ENCODE measurements around the gene TSHZ3. TPM values are rescaled to one million over a fixed set of nuclear protein-coding genes. Genes with fewer than 3 reads are reported as not detected.

The TSHZ3 gene
- total and polyA plus RNA-seq, 2 of the 8 experiments (the other 6 are each of a cell fraction or from before 2014, with no cell fraction given), result 3.1 to 12.3 TPM

DNA sequence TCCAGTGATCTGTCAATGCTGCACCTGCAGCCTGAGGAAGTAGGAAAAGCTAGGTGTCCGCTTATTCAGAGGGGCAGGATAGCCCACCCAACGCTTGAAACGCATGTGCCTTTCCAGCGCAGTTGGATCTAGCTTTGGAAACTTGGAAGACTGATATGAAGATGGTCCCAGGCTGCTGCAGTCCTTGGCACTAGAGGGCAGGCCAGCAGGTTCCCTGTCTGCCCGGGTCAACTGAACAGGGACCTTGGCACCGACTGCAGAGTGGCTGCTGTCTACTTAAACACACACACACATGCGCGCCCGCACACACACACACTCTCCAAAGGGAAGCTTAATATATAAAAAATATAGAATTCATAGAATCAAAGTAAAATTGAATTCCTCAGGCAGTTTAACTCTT lies 100.0 kb downstream of the TSHZ3 start:
- no peak overlapping the region for H2AK5ac ChIP-seq (ENCODE audit: low read depth, low read length)
- no peak overlapping the region for H2BK120ac ChIP-seq (replicated peaks; ENCODE audit: low read depth, low read length)
- H3K36me3 ChIP-seq (ENCODE audit: control insufficient read depth in 2 of 4, insufficient read depth in 4 of 4, low read length in 3 of 4), result no peaks in the 10 kb centered on the region
- H3K14ac ChIP-seq (ENCODE audit: insufficient read length), result no peak overlapping the region
- H4K8ac ChIP-seq (ENCODE audit: extremely low read depth, insufficient read depth, low read length), result no peak overlapping the region
- 89% methylated on average over 9 of the region's 9 CpGs; no CpG with 5 or more reads in 1 of the 2 experiments for WGBS, 2 experiments (ENCODE audit: extremely low coverage in 1 of 2, insufficient coverage in 1 of 2, insufficient read length in 1 of 2, insufficient replicate concordance in 2 of 2, low coverage in 1 of 2, low lambda C conversion rate in 2 of 2, missing lambda C conversion rate in 1 of 2)
- no peak overlapping the region for H2BK12ac ChIP-seq (ENCODE audit: low read depth, low read length)
- H3K9me3 ChIP-seq (ENCODE audit: insufficient read depth in 2 of 2, low read depth in 1 of 2, low read length in 1 of 2), result no peaks in the 10 kb centered on the region
- H2BK5ac ChIP-seq (ENCODE audit: low read depth, low read length), result no peak overlapping the region
- no peaks in the 10 kb centered on the region for H3K27me3 ChIP-seq (replicated peaks in 1 of 4; ENCODE audit: control insufficient read depth in 3 of 4, extremely low read depth in 1 of 4, insufficient read depth in 3 of 4, low read length in 3 of 4)
- H4K91ac ChIP-seq (replicated peaks; ENCODE audit: insufficient read length, low read length), result no peak overlapping the region
- H3K23me2 ChIP-seq (ENCODE audit: low read depth, low read length), result no peaks in the 10 kb centered on the region
- POLR2A ChIA-PET (ENCODE audit: partially characterized antibody), result no interaction called here
- no peak overlapping the region for H3K56ac ChIP-seq (replicated peaks; ENCODE audit: insufficient read length, low read depth, low read length)
- H3K4me3 ChIP-seq (ENCODE audit: extremely low read depth in 1 of 4, insufficient read depth in 2 of 4, low read depth in 3 of 4, low read length in 4 of 4), result no peak overlapping the region
- H2BK15ac ChIP-seq (ENCODE audit: low read length), result no peak overlapping the region
- TF ChIP-seq SAP30 (IDR thresholded peaks at IDR 0.05; ENCODE audit: insufficient read depth, insufficient replicate concordance, low read length) (no peak), RAD21 (IDR thresholded peaks at IDR 0.05 in 1 of 2, conservative IDR thresholded peaks at IDR 0.05 in 1 of 2; ENCODE audit: low read depth in 2 of 2, low read length in 2 of 2) (peak; percentile 20 to 43; a peak in 2 of 4 replicates)
- TF ChIP-seq, protein P1, sequence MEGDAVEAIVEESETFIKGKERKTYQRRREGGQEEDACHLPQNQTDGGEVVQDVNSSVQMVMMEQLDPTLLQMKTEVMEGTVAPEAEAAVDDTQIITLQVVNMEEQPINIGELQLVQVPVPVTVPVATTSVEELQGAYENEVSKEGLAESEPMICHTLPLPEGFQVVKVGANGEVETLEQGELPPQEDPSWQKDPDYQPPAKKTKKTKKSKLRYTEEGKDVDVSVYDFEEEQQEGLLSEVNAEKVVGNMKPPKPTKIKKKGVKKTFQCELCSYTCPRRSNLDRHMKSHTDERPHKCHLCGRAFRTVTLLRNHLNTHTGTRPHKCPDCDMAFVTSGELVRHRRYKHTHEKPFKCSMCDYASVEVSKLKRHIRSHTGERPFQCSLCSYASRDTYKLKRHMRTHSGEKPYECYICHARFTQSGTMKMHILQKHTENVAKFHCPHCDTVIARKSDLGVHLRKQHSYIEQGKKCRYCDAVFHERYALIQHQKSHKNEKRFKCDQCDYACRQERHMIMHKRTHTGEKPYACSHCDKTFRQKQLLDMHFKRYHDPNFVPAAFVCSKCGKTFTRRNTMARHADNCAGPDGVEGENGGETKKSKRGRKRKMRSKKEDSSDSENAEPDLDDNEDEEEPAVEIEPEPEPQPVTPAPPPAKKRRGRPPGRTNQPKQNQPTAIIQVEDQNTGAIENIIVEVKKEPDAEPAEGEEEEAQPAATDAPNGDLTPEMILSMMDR (IDR thresholded peaks at IDR 0.05; ENCODE audit: control extremely low read depth in 1 of 3, insufficient read depth in 1 of 3, low read depth in 1 of 3, low read length in 3 of 3), result peak in 2 of 3 experiments; percentile 26 to 37; a peak in 2 of 4 replicates
- H2AFZ ChIP-seq (ENCODE audit: low read length), result no peak overlapping the region
- no peak overlapping the region for H3K4me2 ChIP-seq (ENCODE audit: insufficient read depth in 1 of 2, low read depth in 2 of 2, low read length in 2 of 2)
- FAIRE-seq (no peak), DNase-seq (ENCODE audit: low read depth in 1 of 2, low spot score in 2 of 2) (no peak)
- no peak overlapping the region for H2BK20ac ChIP-seq (ENCODE audit: low read length)
- CTCF ChIA-PET (ENCODE audit: partially characterized antibody), result interaction anchor here (1.0 to 3.5 kb wide), 3 partner anchors 13 to 106 kb away, joined by 3 to 19 read pairs (median 3); no protein-coding TSS in a partner anchor
- H3K79me1 ChIP-seq (ENCODE audit: low read depth, low read length), result no peaks in the 10 kb centered on the region
- no peak overlapping the region for H3K27ac ChIP-seq (ENCODE audit: low read depth, low read length)
- no peak overlapping the region for H4K5ac ChIP-seq (ENCODE audit: insufficient read length, low read depth, low read length)
- no peak overlapping the region for H3K9ac ChIP-seq (replicated peaks in 1 of 4; ENCODE audit: extremely low read depth in 1 of 4, low read depth in 3 of 4, low read length in 3 of 4)
- no peak overlapping the region for H3K23ac ChIP-seq (ENCODE audit: insufficient read length)
- no peaks in the 10 kb centered on the region for H4K20me1 ChIP-seq (replicated peaks in 1 of 2; ENCODE audit: control insufficient read depth in 1 of 2, insufficient read depth in 2 of 2, low read length in 2 of 2)
- no peaks in the 10 kb centered on the region for H3K79me2 ChIP-seq (ENCODE audit: control insufficient read depth in 1 of 2, insufficient read depth in 2 of 2, low read length in 2 of 2)
- H3K18ac ChIP-seq (ENCODE audit: extremely low read depth, low read length), result no peak overlapping the region
- peaks cover 0 to 3% (median 0%) of the 10 kb centered on the region in 4 experiments; a peak in 1 of 7 replicates for H3K4me1 ChIP-seq (replicated peaks in 1 of 4; ENCODE audit: control insufficient read depth in 3 of 4, insufficient read depth in 4 of 4, low read length in 3 of 4)
- no peak overlapping the region for H3K4ac ChIP-seq (replicated peaks; ENCODE audit: insufficient read length, low read depth, low read length)
